Spleen (tissue), 11 donors: ENCODE data around the gene ADAMTSL1. TPM values are rescaled to one million over a fixed set of nuclear protein-coding genes. Genes with fewer than 3 reads are reported as not detected.

Experiments used
- DNase-seq: peaks from one replicate; pipeline ENCODE4 v3.0.0-alpha.2; 2020
- H3K27ac ChIP-seq, 8 donors: fragments of 200-600 bp; sonication (generic) in 7 of 8; 1 replicate in 4 of 8; 2 replicates in 4 of 8; pipeline versions ENCODE4 v1.5.0 to v1.8.0; 2016 to 2021; ENCODE audit warnings: inconsistent platforms in 4 of 8, mild to moderate bottlenecking in 4 of 8, moderate library complexity in 1 of 8
- H3K27me3 ChIP-seq, 7 donors: fragments of 200-600 bp; sonication (generic) in 6 of 7; replicated peaks in 1 of 7; 1 replicate in 4 of 7; 2 replicates in 3 of 7; pipeline versions ENCODE4 v1.5.0 to v1.8.0; 2016 to 2021; ENCODE audit warnings: inconsistent platforms in 3 of 7, mild to moderate bottlenecking in 1 of 7
- H3K36me3 ChIP-seq, 6 donors: fragments of 200-600 bp; sonication (generic) in 5 of 6; 1 replicate in 4 of 6; 2 replicates in 2 of 6; pipeline versions ENCODE4 v1.5.0 to v1.8.0; 2016 to 2021; ENCODE audit warnings: inconsistent platforms in 2 of 6
- H3K4me1 ChIP-seq, 6 donors: fragments of 200-600 bp; sonication (generic) in 5 of 6; 1 replicate in 3 of 6; 2 replicates in 3 of 6; pipeline versions ENCODE4 v1.5.0 to v1.8.0; 2016 to 2021; ENCODE audit warnings: inconsistent platforms in 3 of 6
- H3K4me3 ChIP-seq, 8 donors: fragments of 200-600 bp; sonication (generic) in 7 of 8; 1 replicate in 4 of 8; 2 replicates in 4 of 8; pipeline versions ENCODE4 v1.5.0 to v1.8.0; 2016 to 2021; ENCODE audit warnings: inconsistent platforms in 4 of 8, mild to moderate bottlenecking in 4 of 8, moderate library complexity in 2 of 8
- H3K9me3 ChIP-seq, 8 donors: fragments of 200-600 bp; sonication (generic) in 7 of 8; 1 replicate in 4 of 8; 2 replicates in 4 of 8; pipeline versions ENCODE4 v1.5.0 to v1.8.0; 2016 to 2021; ENCODE audit warnings: inconsistent platforms in 4 of 8
- POLR2A ChIP-seq, 3 donors: fragments of 450-650 bp; IDR thresholded peaks; one replicate each; pipeline ENCODE4 v1.5.1; 2017; ENCODE audit warnings: antibody characterized with exemption in 3 of 3, mild to moderate bottlenecking in 1 of 3
- POLR2AphosphoS5 ChIP-seq, 3 donors: sonication (generic); formaldehyde crosslinking; IDR thresholded peaks; one replicate each; pipeline ENCODE4 v1.5.1; 2017; ENCODE audit warnings: antibody characterized with exemption in 3 of 3
- WGBS, 5 donors: extraction: QIAGEN DNeasy Blood & Tissue Kit in 3 of 5; methylation state at CpG; one replicate each; pipeline versions ENCODE4 v1.1.5 to v1.1.7; 2013 to 2018; 5-methylcytosine and 5-hydroxymethylcytosine counted together
- intact Hi-C: fragments of 100-400 bp; cut with DNase I; formaldehyde crosslinking; loops from one replicate; pipeline ENCODE4 v1.15.0; 2023; ENCODE audit warnings: low total_unique reads
- polyA plus RNA-seq, 3 donors: library from polyadenylated mRNA; stranded (reverse); fragments of 200-250 nt; gene quantifications; one replicate each; pipeline ENCODE4 v1.2.1, GENCODE V29; 2013
- total RNA-seq, 7 donors: library from RNA; depleted of rRNA in 3 of 7; stranded (reverse); fragments of >200 nt in 3 of 7; fragmentation: NEBNext Ultra II Directional in 4 of 7; extraction: Animal tissue kit (Norgen Biotek cat#: 25700) in 4 of 7; gene quantifications; one replicate each; pipeline versions ENCODE4 v1.1.0 to v1.2.1, GENCODE V29; 2016 to 2021
- TF ChIP-seq, protein P1 (sequence below), 11 experiments: fragments of 200-600 bp in 7 of 11; fragments of 450-650 bp in 4 of 11; sonication (generic) in 4 of 11; IDR thresholded peaks in 8 of 11; conservative IDR thresholded peaks in 3 of 11; 1 replicate in 7 of 11; 2 replicates in 4 of 11; pipeline versions ENCODE4 v1.4.0 to v1.8.0; 2016 to 2021; ENCODE audit warnings: antibody characterized with exemption in 11 of 11, inconsistent platforms in 4 of 11, mild to moderate bottlenecking in 1 of 11
- donor health status: healthy with polysubstance abuse.
- donor health status: DM: no; HTN: no; CAD: no; lungs with moderate emphysema.
- donor health status: DM: no; HTN: no; CAD: no.
- donor health status: Bipolar disorder and iron deficiency.
- donor health status: healthy.
- donor health status: DM: no; HTN: no; CAD: no.
- donor health status: DM: yes; HTN: yes; CAD: no.

The ADAMTSL1 gene
- total and polyA plus RNA-seq, 10 donors, result 0.35 to 5.3 (median 2.2) TPM

- intact Hi-C loops, result no loop called here
- no peak for DNase-seq
- Histone ChIP-seq H3K27me3 (no peaks in the 10 kb centered on the region), H3K4me3 (no peak overlapping the region), H3K36me3 (no peaks in the 10 kb centered on the region), H3K9me3 (peaks cover 0 to 12% (median 4%) of the 10 kb centered on the region in 8 donors), H3K27ac (no peak overlapping the region), H3K4me1 (no peaks in the 10 kb centered on the region)
- 60 to 74% (median 66%) methylated on average over 4 of the region's 4 CpGs for WGBS, 5 donors
- TF ChIP-seq POLR2AphosphoS5 (IDR thresholded peaks at IDR 0.05) (no peak), POLR2A (IDR thresholded peaks at IDR 0.05) (no peak)
- TF ChIP-seq, protein P1, sequence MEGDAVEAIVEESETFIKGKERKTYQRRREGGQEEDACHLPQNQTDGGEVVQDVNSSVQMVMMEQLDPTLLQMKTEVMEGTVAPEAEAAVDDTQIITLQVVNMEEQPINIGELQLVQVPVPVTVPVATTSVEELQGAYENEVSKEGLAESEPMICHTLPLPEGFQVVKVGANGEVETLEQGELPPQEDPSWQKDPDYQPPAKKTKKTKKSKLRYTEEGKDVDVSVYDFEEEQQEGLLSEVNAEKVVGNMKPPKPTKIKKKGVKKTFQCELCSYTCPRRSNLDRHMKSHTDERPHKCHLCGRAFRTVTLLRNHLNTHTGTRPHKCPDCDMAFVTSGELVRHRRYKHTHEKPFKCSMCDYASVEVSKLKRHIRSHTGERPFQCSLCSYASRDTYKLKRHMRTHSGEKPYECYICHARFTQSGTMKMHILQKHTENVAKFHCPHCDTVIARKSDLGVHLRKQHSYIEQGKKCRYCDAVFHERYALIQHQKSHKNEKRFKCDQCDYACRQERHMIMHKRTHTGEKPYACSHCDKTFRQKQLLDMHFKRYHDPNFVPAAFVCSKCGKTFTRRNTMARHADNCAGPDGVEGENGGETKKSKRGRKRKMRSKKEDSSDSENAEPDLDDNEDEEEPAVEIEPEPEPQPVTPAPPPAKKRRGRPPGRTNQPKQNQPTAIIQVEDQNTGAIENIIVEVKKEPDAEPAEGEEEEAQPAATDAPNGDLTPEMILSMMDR (IDR thresholded peaks at IDR 0.05 in 8 of 11, conservative IDR thresholded peaks at IDR 0.05 in 3 of 11), result no peak
These were observed 7.9 kb upstream of the ADAMTSL1 start for GRCh38 chr9:18466101-18466500.

GRCh38 chr9:18467696-18468095, 6.3 kb upstream of the ADAMTSL1 start:
- 51 to 73% (median 58%) methylated on average over 1 of the region's 1 CpG for WGBS, 5 donors
- intact Hi-C loops, result no loop called here
- Histone ChIP-seq H3K36me3 (no peaks in the 10 kb centered on the region), H3K9me3 (peaks cover 0 to 12% (median 4%) of the 10 kb centered on the region in 8 donors), H3K4me3 (no peak overlapping the region), H3K27ac (no peak overlapping the region), H3K27me3 (no peaks in the 10 kb centered on the region), H3K4me1 (no peaks in the 10 kb centered on the region)
- DNase-seq, result no peak
- no peak for TF ChIP-seq POLR2AphosphoS5 (IDR thresholded peaks at IDR 0.05)
- TF ChIP-seq POLR2A (IDR thresholded peaks at IDR 0.05), result no peak
- TF ChIP-seq, protein P1 (IDR thresholded peaks at IDR 0.05 in 8 of 11, conservative IDR thresholded peaks at IDR 0.05 in 3 of 11), result no peak

GRCh38 chr9:18472435-18472834, 1.5 kb upstream of the ADAMTSL1 start:
- no peak for DNase-seq
- Histone ChIP-seq H3K36me3 (no peaks in the 10 kb centered on the region), H3K27ac (peak overlapping the region in 1 of 8 donors; percentile 48), H3K27me3 (peaks cover 0 to 6% (median 0%) of the 10 kb centered on the region in 7 donors), H3K4me1 (peaks cover 0 to 6% (median 0%) of the 10 kb centered on the region in 6 donors), H3K4me3 (no peak overlapping the region), H3K9me3 (peaks cover 0 to 12% (median 4%) of the 10 kb centered on the region in 8 donors)
- TF ChIP-seq, protein P1 (IDR thresholded peaks at IDR 0.05 in 8 of 11, conservative IDR thresholded peaks at IDR 0.05 in 3 of 11), result no peak
- TF ChIP-seq POLR2AphosphoS5 (IDR thresholded peaks at IDR 0.05) (no peak), POLR2A (IDR thresholded peaks at IDR 0.05) (no peak)
- intact Hi-C loops, result no loop called here
- WGBS, 5 donors, result 58 to 74% (median 58%) methylated on average over 3 of the region's 3 CpGs

- Histone ChIP-seq H3K27ac (peak overlapping the region in 1 of 8 donors; percentile 48), H3K4me3 (no peak overlapping the region), H3K27me3 (peaks cover 0 to 6% (median 0%) of the 10 kb centered on the region in 7 donors), H3K36me3 (no peaks in the 10 kb centered on the region), H3K4me1 (peaks cover 0 to 6% (median 0%) of the 10 kb centered on the region in 6 donors), H3K9me3 (peaks cover 0 to 12% (median 4%) of the 10 kb centered on the region in 8 donors)
- 60 to 78% (median 64%) methylated on average over 4 of the region's 4 CpGs for WGBS, 5 donors
- TF ChIP-seq, protein P1 (IDR thresholded peaks at IDR 0.05 in 8 of 11, conservative IDR thresholded peaks at IDR 0.05 in 3 of 11), result no peak
- TF ChIP-seq POLR2AphosphoS5 (IDR thresholded peaks at IDR 0.05) (no peak), POLR2A (IDR thresholded peaks at IDR 0.05) (no peak)
- intact Hi-C loops, result no loop called here
- no peak for DNase-seq
These were observed 1.1 kb upstream of the ADAMTSL1 start for GRCh38 chr9:18472841-18473251.
